Fibroblast of lung (primary cell): Measurements from ENCODE around the gene TNNT3. TPM values are rescaled to one million over a fixed set of nuclear protein-coding genes. Genes with fewer than 3 reads are reported as not detected.

Source experiments
- DNase-seq, 2 donors: peaks; one replicate each; pipeline versions ENCODE4 v3.0.0 to v3.0.0-alpha.2; 2010; ENCODE audit warnings: low read depth in 2 of 2
- H2AFZ ChIP-seq: 2 replicates; pipeline ENCODE4 v1.5.1; 2012; ENCODE audit warnings: low read length, control low read depth, inconsistent platforms
- H3K27ac ChIP-seq: 2 replicates; pipeline ENCODE4 v1.5.1; 2011; ENCODE audit warnings: low read length, control low read depth; ENCODE audit not compliant: insufficient read depth
- H3K27me3 ChIP-seq: 2 replicates; pipeline ENCODE4 v1.5.1; 2011; ENCODE audit warnings: mild to moderate bottlenecking, low read length; ENCODE audit not compliant: control insufficient read depth, insufficient read depth
- H3K36me3 ChIP-seq: 2 replicates; pipeline ENCODE4 v1.5.1; 2011; ENCODE audit warnings: low read length; ENCODE audit not compliant: control insufficient read depth, insufficient read depth
- H3K4me1 ChIP-seq: 2 replicates; pipeline ENCODE4 v1.5.1; 2011; ENCODE audit warnings: low read length; ENCODE audit not compliant: control insufficient read depth, insufficient read depth; ENCODE audit errors: extremely low read depth
- H3K4me2 ChIP-seq: 2 replicates; pipeline ENCODE4 v1.5.1; 2011; ENCODE audit warnings: low read length, control low read depth; ENCODE audit not compliant: insufficient read depth; ENCODE audit errors: extremely low read depth
- H3K4me3 ChIP-seq, 4 experiments: fragments of 200-600 bp in 1 of 4; sonication (generic) in 1 of 4; replicated peaks in 1 of 4; 2 replicates each; pipeline ENCODE4 v1.5.1; 2011 to 2016; ENCODE audit warnings: low read length in 4 of 4, low read depth in 3 of 4, mild to moderate bottlenecking in 3 of 4, control low read depth in 2 of 4, inconsistent platforms in 1 of 4, mixed read lengths in 1 of 4; ENCODE audit not compliant: insufficient read depth in 1 of 4; ENCODE audit errors: control extremely low read depth in 1 of 4
- H3K79me2 ChIP-seq: 2 replicates; pipeline ENCODE4 v1.5.1; 2012; ENCODE audit warnings: mild to moderate bottlenecking, low read length, inconsistent platforms; ENCODE audit not compliant: control insufficient read depth, insufficient read depth
- H3K9ac ChIP-seq: 2 replicates; pipeline ENCODE4 v1.5.1; 2011; ENCODE audit warnings: mild to moderate bottlenecking, low read length, control low read depth; ENCODE audit not compliant: insufficient read depth
- H3K9me3 ChIP-seq: 2 replicates; pipeline ENCODE4 v1.5.1; 2012; ENCODE audit warnings: low read depth, low read length; ENCODE audit not compliant: control insufficient read depth, insufficient read depth
- H4K20me1 ChIP-seq: 2 replicates; pipeline ENCODE4 v1.5.1; 2011; ENCODE audit warnings: low read length; ENCODE audit not compliant: control insufficient read depth, insufficient read depth; ENCODE audit errors: extremely low read depth
- EZH2 ChIP-seq: IDR thresholded peaks from 2 replicates; pipeline ENCODE4 v1.5.1; 2012; ENCODE audit warnings: low read length, control low read depth, mild to moderate bottlenecking; ENCODE audit errors: missing control alignments
- polyA plus RNA-seq, 2 donors: library from polyadenylated mRNA; depleted of rRNA in 1 of 2; stranded (reverse) in 1 of 2; unstranded in 1 of 2; fragments of >200 nt; gene quantifications; 2 replicates each; pipeline ENCODE4 v1.2.1, GENCODE V29; 2011 to 2012; ENCODE audit warnings: missing spikeins in 1 of 2
- total RNA-seq: library from RNA; depleted of rRNA; stranded (reverse); fragments of >200 nt; gene quantifications from 2 replicates; pipeline ENCODE4 v1.2.1, GENCODE V29; 2014
- TF ChIP-seq, protein P1 (sequence below), 2 donors: IDR thresholded peaks in 1 of 2; conservative IDR thresholded peaks in 1 of 2; 1 replicate in 1 of 2; 2 replicates in 1 of 2; pipeline ENCODE4 v1.5.1; 2011 to 2012; ENCODE audit warnings: low read length in 2 of 2, control low read depth in 1 of 2, inconsistent platforms in 1 of 2, low read depth in 1 of 2, mild to moderate bottlenecking in 1 of 2

The TNNT3 gene
- total and polyA plus RNA-seq, 2 donors (not counting 1 experiment from before 2014, with no cell fraction given): not detected

DNA sequence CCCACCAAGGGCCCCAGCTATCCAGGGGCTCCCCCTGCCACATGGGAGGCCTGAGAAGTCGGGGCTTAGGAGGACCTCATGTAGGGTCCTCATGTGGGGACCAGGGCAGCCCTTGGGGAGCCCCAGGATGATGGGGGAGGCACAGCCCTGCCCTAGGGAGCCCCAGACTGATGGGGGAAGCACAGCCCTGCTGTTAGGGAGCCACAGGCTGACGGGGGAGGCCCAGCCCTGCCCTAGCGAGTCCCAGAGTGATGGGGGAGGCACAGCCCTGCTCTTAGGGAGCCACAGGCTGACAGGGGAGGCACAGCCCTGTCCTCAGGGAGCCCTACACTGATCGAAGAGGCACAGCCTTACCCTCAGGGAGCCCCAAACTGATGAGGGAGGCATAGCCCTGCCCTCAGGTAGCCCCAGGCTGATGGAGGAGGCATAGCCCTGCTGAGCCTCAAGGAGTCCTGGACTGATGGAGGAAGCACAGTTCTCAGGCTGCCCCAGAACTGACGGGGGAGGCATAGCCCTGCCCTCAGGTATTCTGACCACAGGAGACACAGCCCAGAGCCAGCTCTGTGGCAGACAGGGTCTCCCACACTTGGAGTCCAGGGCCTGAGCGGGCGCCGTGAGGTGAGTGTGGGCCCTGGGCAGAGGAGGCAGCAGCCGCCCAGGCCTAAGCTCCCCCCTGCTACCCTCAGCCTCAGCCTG, 38.6 kb upstream of the TNNT3 start:
- Histone ChIP-seq H3K4me3 (no peak overlapping the region), H3K9ac (no peak overlapping the region), H3K27me3 (peaks cover 5% of the 10 kb centered on the region), H3K4me2 (no peak overlapping the region), H3K79me2 (no peaks in the 10 kb centered on the region), H3K27ac (no peak overlapping the region), H3K9me3 (no peaks in the 10 kb centered on the region), H2AFZ (no peak overlapping the region), H3K4me1 (no peaks in the 10 kb centered on the region), H4K20me1 (no peaks in the 10 kb centered on the region), H3K36me3 (no peaks in the 10 kb centered on the region)
- no peak for TF ChIP-seq EZH2
- TF ChIP-seq, protein P1, sequence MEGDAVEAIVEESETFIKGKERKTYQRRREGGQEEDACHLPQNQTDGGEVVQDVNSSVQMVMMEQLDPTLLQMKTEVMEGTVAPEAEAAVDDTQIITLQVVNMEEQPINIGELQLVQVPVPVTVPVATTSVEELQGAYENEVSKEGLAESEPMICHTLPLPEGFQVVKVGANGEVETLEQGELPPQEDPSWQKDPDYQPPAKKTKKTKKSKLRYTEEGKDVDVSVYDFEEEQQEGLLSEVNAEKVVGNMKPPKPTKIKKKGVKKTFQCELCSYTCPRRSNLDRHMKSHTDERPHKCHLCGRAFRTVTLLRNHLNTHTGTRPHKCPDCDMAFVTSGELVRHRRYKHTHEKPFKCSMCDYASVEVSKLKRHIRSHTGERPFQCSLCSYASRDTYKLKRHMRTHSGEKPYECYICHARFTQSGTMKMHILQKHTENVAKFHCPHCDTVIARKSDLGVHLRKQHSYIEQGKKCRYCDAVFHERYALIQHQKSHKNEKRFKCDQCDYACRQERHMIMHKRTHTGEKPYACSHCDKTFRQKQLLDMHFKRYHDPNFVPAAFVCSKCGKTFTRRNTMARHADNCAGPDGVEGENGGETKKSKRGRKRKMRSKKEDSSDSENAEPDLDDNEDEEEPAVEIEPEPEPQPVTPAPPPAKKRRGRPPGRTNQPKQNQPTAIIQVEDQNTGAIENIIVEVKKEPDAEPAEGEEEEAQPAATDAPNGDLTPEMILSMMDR (conservative IDR thresholded peaks at IDR 0.05 in 1 of 2, IDR thresholded peaks at IDR 0.05 in 1 of 2; ENCODE audit: low read depth in 1 of 2, low read length in 2 of 2): no peak
- no peak for DNase-seq

DNA sequence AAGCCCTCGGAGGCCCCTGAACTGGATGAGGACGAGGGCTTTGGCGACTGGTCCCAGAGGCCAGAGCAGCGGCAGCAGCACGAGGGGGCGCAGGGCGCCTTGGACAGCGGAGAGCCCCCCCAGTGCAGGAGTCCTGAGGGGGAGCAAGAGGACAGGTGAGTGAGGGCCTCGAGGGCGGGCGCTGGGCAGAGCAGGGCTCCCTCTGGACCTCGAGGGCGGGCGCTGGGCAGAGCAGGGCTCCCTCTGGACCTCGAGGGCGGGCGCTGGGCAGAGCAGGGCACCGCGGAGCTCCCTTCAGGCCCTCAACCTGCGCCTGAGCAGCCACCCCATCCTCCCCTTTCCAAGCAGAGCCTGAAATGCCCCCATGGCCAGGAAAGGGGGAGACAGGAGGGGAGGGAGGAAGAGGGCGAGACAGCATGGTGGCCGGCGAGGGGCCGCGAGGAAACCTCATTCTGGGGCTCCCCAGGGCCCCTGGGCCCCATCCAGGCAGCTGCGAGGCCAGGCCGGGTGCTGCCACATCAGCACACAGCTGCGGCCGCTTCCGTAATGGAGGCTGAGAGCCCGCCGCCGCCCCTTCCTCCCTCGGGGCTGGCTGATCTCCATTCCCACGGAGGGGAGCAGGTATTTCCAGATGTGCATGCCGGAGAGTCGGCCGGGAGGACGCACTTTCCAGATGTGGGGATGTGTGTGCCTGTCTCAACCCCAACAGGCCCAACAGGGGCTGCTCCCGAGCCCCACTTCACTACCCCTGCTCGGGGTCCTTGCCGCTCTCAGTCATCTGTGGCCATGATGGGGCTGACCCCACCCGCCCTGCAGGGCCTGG, 37.9 kb upstream of the TNNT3 start:
- H2AFZ ChIP-seq: no peak overlapping the region
- no peak for TF ChIP-seq EZH2
- TF ChIP-seq, protein P1 (conservative IDR thresholded peaks at IDR 0.05 in 1 of 2, IDR thresholded peaks at IDR 0.05 in 1 of 2; ENCODE audit: low read depth in 1 of 2, low read length in 2 of 2): no peak

More for the DNA sequence above, 37.9 kb upstream of the TNNT3 start:
- Histone ChIP-seq H3K79me2 (no peaks in the 10 kb centered on the region), H3K9ac (no peak overlapping the region), H3K9me3 (no peaks in the 10 kb centered on the region), H3K27ac (no peak overlapping the region), H4K20me1 (no peaks in the 10 kb centered on the region), H3K4me2 (no peak overlapping the region), H3K4me3 (no peak overlapping the region), H3K36me3 (no peaks in the 10 kb centered on the region), H3K27me3 (peaks cover 5% of the 10 kb centered on the region), H3K4me1 (no peaks in the 10 kb centered on the region)
- DNase-seq: no peak
